Right lung (tissue), 5 donors: ENCODE measurements around the gene WDR83. TPM values are rescaled to one million over a fixed set of nuclear protein-coding genes. Genes with fewer than 3 reads are reported as not detected.
A peak's percentile ranks its signal among the peaks of the same experiment; 100 is the strongest.
"Not testable (repeated sequence)": the region's sequence is repeated elsewhere in the genome, so short reads cannot be mapped to it uniquely, and the experiment has no call there.

Source experiments
- DNase-seq, 2 donors: peaks; one replicate each; pipeline ENCODE4 v3.0.0-alpha.2; 2013
- polyA plus RNA-seq, 5 donors: library from polyadenylated mRNA; unstranded; fragments of 120-200 nt; gene quantifications; one replicate each; pipeline versions ENCODE4 v1.2.1 to v1.2.3, GENCODE V29; 2013; ENCODE audit warnings: inconsistent platforms in 1 of 5, low replicate concordance in 1 of 5; ENCODE audit not compliant: insufficient read length in 5 of 5, insufficient read depth in 1 of 5

WDR83 gene
- polyA plus RNA-seq, 5 donors = 18.4 to 28.6 (median 23.9) TPM

- peak; percentile 94 to 95 for DNase-seq
Observed at GRCh38 chr19:12681074-12681987, 14.7 kb downstream of the WDR83 start, which contains the start of gene DHPS. Gene DHPS (minus strand): TSS chr19:12681880. CDS start chr19:12681766, 114 bp downstream.

GRCh38 chr19:12685831-12686230 lies 19.2 kb downstream of the WDR83 start:
- no peak for DNase-seq

GRCh38 chr19:12687496-12688196 lies 21.0 kb downstream of the WDR83 start, which contains the start of gene GNG14:
Gene GNG14 (plus strand): TSS chr19:12687998. CDS start chr19:12688049, 51 bp downstream.
- no peak for DNase-seq

GRCh38 chr19:12689012-12689411 lies 22.4 kb downstream of the WDR83 start:
- DNase-seq = no peak

- no peak for DNase-seq
Observed at GRCh38 chr19:12689581-12690216, 23.1 kb downstream of the WDR83 start.

- no peak for DNase-seq
Observed at GRCh38 chr19:12692960-12693359, 26.4 kb downstream of the WDR83 start.

- DNase-seq = no peak
Observed at GRCh38 chr19:12694641-12695040, 28.0 kb downstream of the WDR83 start.

- no peak for DNase-seq
Observed at GRCh38 chr19:12695096-12695495, 28.5 kb downstream of the WDR83 start.

- no peak for DNase-seq
Observed at GRCh38 chr19:12695514-12695913, 28.9 kb downstream of the WDR83 start.

- no peak for DNase-seq
Observed at GRCh38 chr19:12695997-12696365, 29.4 kb downstream of the WDR83 start.

GRCh38 chr19:12696366-12697335 lies 30.0 kb downstream of the WDR83 start, which contains the start of gene FBXW9:
Gene FBXW9 (minus strand): TSS chr19:12696631. CDS start chr19:12696581, 50 bp downstream.
- DNase-seq = peak; percentile 93 to 95

GRCh38 chr19:12697425-12697824 lies 30.8 kb downstream of the WDR83 start:
- DNase-seq = not testable (repeated sequence)

- no peak for DNase-seq
Observed at GRCh38 chr19:12698138-12698537, 31.5 kb downstream of the WDR83 start.

GRCh38 chr19:12701596-12702282 lies 35.1 kb downstream of the WDR83 start:
- DNase-seq = no peak

GRCh38 chr19:12703046-12703445 lies 36.4 kb downstream of the WDR83 start:
- no peak for DNase-seq

- DNase-seq = no peak
Observed at GRCh38 chr19:12705169-12705568, 38.6 kb downstream of the WDR83 start.

- DNase-seq = no peak
Observed at GRCh38 chr19:12705654-12706331, 39.2 kb downstream of the WDR83 start.

GRCh38 chr19:12706332-12706718 lies 39.7 kb downstream of the WDR83 start:
- no peak for DNase-seq

- DNase-seq = no peak
Observed at GRCh38 chr19:12708641-12709040, 42.0 kb downstream of the WDR83 start.

- DNase-seq = no peak
Observed at GRCh38 chr19:12711187-12711586, 44.6 kb downstream of the WDR83 start.
